Neuronal stem cell (in vitro differentiated cells): ENCODE measurements around the gene RNF157.

Source experiments
- DNase-seq: peaks from one replicate; pipeline ENCODE4 v3.0.0-alpha.2; 2013; ENCODE audit warnings: low spot score
- H2AFZ ChIP-seq: one replicate; pipeline ENCODE4 v1.6.1; 2013; ENCODE audit warnings: mild to moderate bottlenecking, low read length, inconsistent platforms
- H2AK5ac ChIP-seq: 2 replicates; pipeline ENCODE4 v1.6.1; 2013; ENCODE audit warnings: low read depth, mild to moderate bottlenecking, inconsistent platforms, low read length, moderate library complexity, mixed read lengths
- H2BK120ac ChIP-seq: 2 replicates; pipeline ENCODE4 v1.6.1; 2013; ENCODE audit warnings: low read depth, mild to moderate bottlenecking, inconsistent platforms, low read length, moderate library complexity, mixed read lengths
- H2BK12ac ChIP-seq: one replicate; pipeline ENCODE4 v1.6.1; 2013; ENCODE audit warnings: low read length, inconsistent platforms
- H2BK15ac ChIP-seq: 2 replicates; pipeline ENCODE4 v1.6.1; 2013; ENCODE audit warnings: mild to moderate bottlenecking, low read length, inconsistent platforms, mixed read lengths
- H2BK5ac ChIP-seq: one replicate; pipeline ENCODE4 v1.6.1; 2013; ENCODE audit warnings: inconsistent platforms, mild to moderate bottlenecking, low read length, moderate library complexity
- H3K14ac ChIP-seq: one replicate; pipeline ENCODE4 v1.6.1; 2013; ENCODE audit warnings: low read length, inconsistent platforms
- H3K18ac ChIP-seq: 2 replicates; pipeline ENCODE4 v1.6.1; 2013; ENCODE audit warnings: low read length, inconsistent platforms
- H3K23ac ChIP-seq: 2 replicates; pipeline ENCODE4 v1.6.1; 2013; ENCODE audit warnings: low read depth, mild to moderate bottlenecking, mixed read lengths, low read length, inconsistent platforms; ENCODE audit not compliant: poor library complexity
- H3K27ac ChIP-seq: replicated peaks from 3 replicates; pipeline ENCODE4 v1.5.1; 2013; ENCODE audit warnings: low read length, inconsistent platforms
- H3K27me3 ChIP-seq, 3 experiments: 2 replicates each; pipeline ENCODE4 v1.6.1; 2013; ENCODE audit warnings: low read length in 3 of 3, mild to moderate bottlenecking in 2 of 3, inconsistent platforms in 1 of 3, low read depth in 1 of 3, mixed read lengths in 1 of 3, moderate library complexity in 1 of 3; ENCODE audit not compliant: control insufficient read depth in 3 of 3, insufficient read depth in 3 of 3
- H3K36me3 ChIP-seq, 2 donors: replicated peaks in 1 of 2; 2 replicates each; pipeline ENCODE4 v1.6.1; 2013; ENCODE audit warnings: low read length in 2 of 2; ENCODE audit not compliant: control insufficient read depth in 2 of 2, insufficient read depth in 2 of 2
- H3K4ac ChIP-seq: 2 replicates; pipeline ENCODE4 v1.6.1; 2013; ENCODE audit warnings: inconsistent platforms, mild to moderate bottlenecking, low read length, moderate library complexity
- H3K4me1 ChIP-seq, 2 donors: 1 replicate in 1 of 2; 2 replicates in 1 of 2; pipeline ENCODE4 v1.6.1; 2013; ENCODE audit warnings: low read length in 2 of 2, low read depth in 1 of 2; ENCODE audit not compliant: control insufficient read depth in 2 of 2, insufficient read depth in 1 of 2
- H3K4me2 ChIP-seq: one replicate; pipeline ENCODE4 v1.6.1; 2013; ENCODE audit warnings: mild to moderate bottlenecking, low read length, inconsistent platforms; ENCODE audit not compliant: insufficient read depth, poor library complexity, severe bottlenecking
- H3K4me3 ChIP-seq, 2 donors: 2 replicates each; pipeline ENCODE4 v1.5.1; 2013; ENCODE audit warnings: low read length in 2 of 2, mild to moderate bottlenecking in 2 of 2, inconsistent platforms in 1 of 2, moderate library complexity in 1 of 2
- H3K79me1 ChIP-seq: one replicate; pipeline ENCODE4 v1.6.1; 2013; ENCODE audit warnings: low read depth, mild to moderate bottlenecking, inconsistent platforms, low read length, moderate library complexity
- H3K9ac ChIP-seq: one replicate; pipeline ENCODE4 v1.6.1; 2013; ENCODE audit warnings: mild to moderate bottlenecking, low read depth, low read length, inconsistent platforms; ENCODE audit not compliant: poor library complexity
- H3K9me3 ChIP-seq, 2 donors: replicated peaks in 1 of 2; 2 replicates each; pipeline versions ENCODE3 to v1.6.1; 2013; ENCODE audit warnings: low read length in 2 of 2, mild to moderate bottlenecking in 2 of 2, inconsistent platforms in 1 of 2, low read depth in 1 of 2, mixed read lengths in 1 of 2, moderate library complexity in 1 of 2; ENCODE audit not compliant: control insufficient read depth in 2 of 2, insufficient read depth in 1 of 2
- H4K8ac ChIP-seq: one replicate; pipeline ENCODE4 v1.6.1; 2013; ENCODE audit warnings: low read depth, mild to moderate bottlenecking, inconsistent platforms, low read length, moderate library complexity
- H4K91ac ChIP-seq: one replicate; pipeline ENCODE4 v1.6.1; 2013; ENCODE audit warnings: low read length, low read depth, mild to moderate bottlenecking, inconsistent platforms; ENCODE audit not compliant: poor library complexity
- WGBS, 2 donors: extraction: QIAGEN DNeasy Blood & Tissue Kit; methylation state at CpG; one replicate each; pipeline ENCODE4 v1.1.7; 2013; ENCODE audit warnings: missing lambda C conversion rate in 2 of 2, mixed read lengths in 1 of 2; ENCODE audit not compliant: insufficient read length in 2 of 2, insufficient replicate concordance in 1 of 2; ENCODE audit errors: extremely low coverage in 2 of 2; 5-methylcytosine and 5-hydroxymethylcytosine counted together

The RNF157 gene

DNA sequence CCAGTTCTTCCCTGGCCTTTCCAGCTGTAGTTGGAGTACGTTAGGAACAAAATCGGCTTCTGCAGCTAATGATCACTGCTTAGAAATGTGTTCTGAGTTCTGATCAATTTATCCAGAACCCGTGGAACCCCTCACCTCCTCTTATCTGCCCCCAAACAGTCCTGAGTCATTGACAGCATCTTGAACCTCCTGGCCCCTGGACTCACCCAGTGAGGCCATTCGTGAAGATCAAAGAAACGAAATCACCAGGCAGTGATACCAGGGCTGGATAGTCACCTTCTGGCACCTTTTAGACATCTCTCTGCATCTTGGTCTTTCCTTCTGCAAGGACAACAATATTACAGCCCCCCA lies 119.7 kb downstream of the RNF157 start:
- no peak overlapping the region for H3K4me2 ChIP-seq
- peak overlapping the region; percentile 84 for H2AFZ ChIP-seq
- no peak overlapping the region for H3K4me3 ChIP-seq
- H3K14ac ChIP-seq = no peak overlapping the region
- no peak overlapping the region for H3K27ac ChIP-seq
- no peak overlapping the region for H3K23ac ChIP-seq
- no peak overlapping the region for H4K91ac ChIP-seq
- DNase-seq = no peak
- WGBS, 2 donors = no CpG with 5 or more reads among the region's 5 CpGs
- H3K4me1 ChIP-seq = peaks cover 5 to 13% of the 10 kb centered on the region in 2 donors
- peak overlapping the region; percentile 1 for H2BK12ac ChIP-seq
- H2AK5ac ChIP-seq = peak overlapping the region; percentile 88
- H3K4ac ChIP-seq = no peak overlapping the region
- no peak overlapping the region for H4K8ac ChIP-seq
- no peaks in the 10 kb centered on the region for H3K27me3 ChIP-seq
- no peaks in the 10 kb centered on the region for H3K9me3 ChIP-seq
- no peak overlapping the region for H2BK15ac ChIP-seq
- H3K79me1 ChIP-seq = peaks cover 3% of the 10 kb centered on the region
- no peak overlapping the region for H3K18ac ChIP-seq
- H3K9ac ChIP-seq = no peak overlapping the region
- H3K36me3 ChIP-seq = no peaks in the 10 kb centered on the region
- no peak overlapping the region for H2BK120ac ChIP-seq
- no peak overlapping the region for H2BK5ac ChIP-seq

- WGBS, 2 donors = no CpG with 5 or more reads among the region's 19 CpGs
- no peak for DNase-seq
- Histone ChIP-seq H2AK5ac (no peak overlapping the region), H3K14ac (no peak overlapping the region), H3K27ac (no peak overlapping the region), H3K27me3 (no peaks in the 10 kb centered on the region), H2BK12ac (no peak overlapping the region), H2BK5ac (no peak overlapping the region), H3K18ac (no peak overlapping the region), H2BK120ac (no peak overlapping the region), H4K91ac (no peak overlapping the region), H4K8ac (no peak overlapping the region), H2BK15ac (no peak overlapping the region), H2AFZ (peak overlapping the region; percentile 20), H3K36me3 (no peaks in the 10 kb centered on the region), H3K4ac (no peak overlapping the region), H3K23ac (no peak overlapping the region), H3K4me1 (peaks cover 5 to 13% of the 10 kb centered on the region in 2 donors), H3K9ac (no peak overlapping the region), H3K79me1 (peaks cover 3% of the 10 kb centered on the region), H3K9me3 (no peaks in the 10 kb centered on the region), H3K4me2 (no peak overlapping the region), H3K4me3 (no peak overlapping the region)
Observed at GRCh38 chr17:76119409-76120371, 120.6 kb downstream of the RNF157 start.

GRCh38 chr17:76115138-76115754 lies 125.0 kb downstream of the RNF157 start:
- H3K18ac ChIP-seq = no peak overlapping the region
- no peak overlapping the region for H3K14ac ChIP-seq
- no peaks in the 10 kb centered on the region for H3K9me3 ChIP-seq
- DNase-seq = no peak
- H2BK12ac ChIP-seq = no peak overlapping the region
- H2AFZ ChIP-seq = no peak overlapping the region
- no peak overlapping the region for H2BK5ac ChIP-seq
- WGBS, 2 donors = no CpG with 5 or more reads among the region's 7 CpGs
- no peak overlapping the region for H3K4me3 ChIP-seq
- H3K4me2 ChIP-seq = no peak overlapping the region
- H3K9ac ChIP-seq = no peak overlapping the region
- no peaks in the 10 kb centered on the region for H3K27me3 ChIP-seq
- no peak overlapping the region for H3K23ac ChIP-seq
- H3K27ac ChIP-seq = no peak overlapping the region
- no peak overlapping the region for H2BK15ac ChIP-seq
- no peaks in the 10 kb centered on the region for H3K36me3 ChIP-seq
- no peak overlapping the region for H4K8ac ChIP-seq
- H4K91ac ChIP-seq = no peak overlapping the region
- no peaks in the 10 kb centered on the region for H3K4me1 ChIP-seq
- no peaks in the 10 kb centered on the region for H3K79me1 ChIP-seq
- no peak overlapping the region for H3K4ac ChIP-seq
- no peak overlapping the region for H2AK5ac ChIP-seq
- no peak overlapping the region for H2BK120ac ChIP-seq

DNA sequence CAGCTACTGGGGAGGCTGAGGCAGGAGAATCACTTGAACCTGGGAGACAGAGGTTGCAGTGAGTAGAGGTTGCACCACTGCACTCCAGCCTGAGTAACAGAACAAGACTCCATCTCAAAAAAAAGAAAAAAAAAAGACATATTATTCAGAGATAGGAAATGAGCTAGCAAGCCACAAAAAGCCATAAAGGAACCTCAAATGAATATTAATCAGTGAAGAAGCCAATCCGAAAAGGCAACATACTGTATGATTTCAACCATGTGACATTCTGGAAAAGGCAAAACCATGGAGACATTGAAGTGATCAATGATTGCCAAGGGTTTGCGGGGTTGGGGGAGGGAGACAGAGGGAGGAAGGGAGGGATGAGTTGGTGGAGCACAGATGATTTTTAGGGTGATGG lies 128.3 kb downstream of the RNF157 start:
- Histone ChIP-seq H3K9me3 (no peaks in the 10 kb centered on the region), H3K79me1 (no peaks in the 10 kb centered on the region), H4K91ac (no peak overlapping the region), H3K36me3 (no peaks in the 10 kb centered on the region), H2BK15ac (no peak overlapping the region), H3K14ac (no peak overlapping the region), H2BK12ac (no peak overlapping the region), H3K18ac (no peak overlapping the region), H3K4me3 (no peak overlapping the region), H3K4me2 (no peak overlapping the region), H2AK5ac (no peak overlapping the region), H4K8ac (no peak overlapping the region), H2BK5ac (no peak overlapping the region), H3K27me3 (no peaks in the 10 kb centered on the region), H2BK120ac (no peak overlapping the region), H3K27ac (no peak overlapping the region), H3K9ac (no peak overlapping the region), H3K4ac (no peak overlapping the region), H3K23ac (no peak overlapping the region), H3K4me1 (no peaks in the 10 kb centered on the region), H2AFZ (no peak overlapping the region)
- no CpG with 5 or more reads among the region's 2 CpGs for WGBS, 2 donors
- DNase-seq = no peak
